ENCODE data around the gene MTTP. TPM values are rescaled to one million over a fixed set of nuclear protein-coding genes. Genes with fewer than 3 reads are reported as not detected.

Gene MTTP
- total RNA-seq, 3 donors from 2014 or later (not counting 1 experiment from before 2014, with no cell fraction given), result not detected

- no peaks in the 10 kb centered on the region for H3K27me3 ChIP-seq (ENCODE audit: control insufficient read depth, insufficient read depth, low read length)
- H3K27ac Mint-ChIP-seq, result no peak overlapping the region
- ATAC-seq (no peak), DNase-seq (no peak)
- no peaks in the 10 kb centered on the region for H3K27me3 Mint-ChIP-seq (ENCODE audit: low read depth in 2 of 2)
- no peaks in the 10 kb centered on the region for H3K9me3 Mint-ChIP-seq
- no peak overlapping the region for H3K4me3 ChIP-seq (ENCODE audit: low read length)
- H3K36me3 ChIP-seq (ENCODE audit: control insufficient read depth, insufficient read depth, low read length), result no peaks in the 10 kb centered on the region
- 95% methylated on average over 49 of the region's 49 CpGs for WGBS (ENCODE audit: insufficient coverage)
- no peak overlapping the region for H3K4me3 Mint-ChIP-seq
- H3K4me1 ChIP-seq (ENCODE audit: control insufficient read depth, insufficient read depth, low read length), result no peaks in the 10 kb centered on the region
- no peak overlapping the region for H3K27ac ChIP-seq (ENCODE audit: low read length)
- H3K9me3 ChIP-seq (ENCODE audit: control insufficient read depth, insufficient read depth, low read length), result no peaks in the 10 kb centered on the region
- no peaks in the 10 kb centered on the region for H3K4me1 Mint-ChIP-seq
- no peaks in the 10 kb centered on the region for H3K36me3 Mint-ChIP-seq
- intact Hi-C loops (cut with micrococcal nuclease), result no loop called here
- no peak for TF ChIP-seq CTCF (IDR thresholded peaks at IDR 0.05)
Observed at GRCh38 chr4:99651811-99652485, 77.3 kb downstream of the MTTP start.

GRCh38 chr4:99652596-99653436 is 78.2 kb downstream of the MTTP start:
- Mint-ChIP-seq H3K9me3 (no peaks in the 10 kb centered on the region), H3K27me3 (ENCODE audit: low read depth in 2 of 2) (no peaks in the 10 kb centered on the region), H3K36me3 (no peaks in the 10 kb centered on the region), H3K4me1 (no peaks in the 10 kb centered on the region), H3K27ac (no peak overlapping the region), H3K4me3 (no peak overlapping the region)
- Histone ChIP-seq H3K4me1 (ENCODE audit: control insufficient read depth, insufficient read depth, low read length) (no peaks in the 10 kb centered on the region), H3K27me3 (ENCODE audit: control insufficient read depth, insufficient read depth, low read length) (no peaks in the 10 kb centered on the region), H3K9me3 (ENCODE audit: control insufficient read depth, insufficient read depth, low read length) (no peaks in the 10 kb centered on the region), H3K4me3 (ENCODE audit: low read length) (no peak overlapping the region), H3K27ac (ENCODE audit: low read length) (no peak overlapping the region), H3K36me3 (ENCODE audit: control insufficient read depth, insufficient read depth, low read length) (no peaks in the 10 kb centered on the region)
- ATAC-seq (no peak), DNase-seq (no peak)
- TF ChIP-seq CTCF (IDR thresholded peaks at IDR 0.05), result no peak
- WGBS (ENCODE audit: insufficient coverage), result 94% methylated on average over 43 of the region's 43 CpGs
- intact Hi-C loops (cut with micrococcal nuclease), result no loop called here

GRCh38 chr4:99653916-99654315 is 79.3 kb downstream of the MTTP start:
- no peak for TF ChIP-seq CTCF (IDR thresholded peaks at IDR 0.05)
- no peak for DNase-seq
- WGBS (ENCODE audit: insufficient coverage), result 87% methylated on average over 9 of the region's 9 CpGs
- Histone ChIP-seq H3K27ac (ENCODE audit: low read length) (no peak overlapping the region), H3K36me3 (ENCODE audit: control insufficient read depth, insufficient read depth, low read length) (no peaks in the 10 kb centered on the region), H3K9me3 (ENCODE audit: control insufficient read depth, insufficient read depth, low read length) (no peaks in the 10 kb centered on the region), H3K4me3 (ENCODE audit: low read length) (no peak overlapping the region), H3K27me3 (ENCODE audit: control insufficient read depth, insufficient read depth, low read length) (no peaks in the 10 kb centered on the region), H3K4me1 (ENCODE audit: control insufficient read depth, insufficient read depth, low read length) (no peaks in the 10 kb centered on the region)
- H3K9me3 Mint-ChIP-seq, result no peaks in the 10 kb centered on the region
- H3K4me1 Mint-ChIP-seq, result no peaks in the 10 kb centered on the region
- H3K27me3 Mint-ChIP-seq (ENCODE audit: low read depth in 2 of 2), result no peaks in the 10 kb centered on the region
- H3K4me3 Mint-ChIP-seq, result no peak overlapping the region
- intact Hi-C loops (cut with micrococcal nuclease), result no loop called here
- no peak for ATAC-seq
- H3K36me3 Mint-ChIP-seq, result no peaks in the 10 kb centered on the region
- no peak overlapping the region for H3K27ac Mint-ChIP-seq

Measured in natural killer cell (primary cell).